ENCODE measurements around the gene MLLT10. TPM values are rescaled to one million over a fixed set of nuclear protein-coding genes. Genes with fewer than 3 reads are reported as not detected.
"Not testable (repeated sequence)": the region's sequence is repeated elsewhere in the genome, so short reads cannot be mapped to it uniquely, and the experiment has no call there.

MLLT10 gene
- total RNA-seq, 1 experiment from 2014 or later, result 83.6 TPM

DNA sequence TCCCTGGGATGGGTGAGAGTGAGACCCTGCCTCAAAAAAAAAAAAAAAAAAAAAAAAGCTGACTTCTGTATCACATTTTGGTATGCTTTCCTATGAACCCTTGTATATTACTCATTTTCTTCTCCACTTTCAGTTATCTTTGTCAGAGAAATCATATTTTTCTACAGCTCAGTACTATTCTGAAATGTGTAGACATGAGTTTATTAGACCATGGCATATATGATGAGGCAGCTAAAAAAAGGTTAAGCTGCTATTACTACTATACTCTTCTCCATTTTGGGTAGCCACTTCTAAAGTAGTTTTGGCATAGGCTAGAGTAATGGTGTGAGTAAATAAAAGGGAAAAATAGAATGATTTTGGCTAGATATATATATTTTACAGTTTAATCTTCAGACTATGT is 53.4 kb downstream of the MLLT10 start:
- Histone ChIP-seq H3K4me1 (ENCODE audit: low read length) (no peaks in the 10 kb centered on the region), H3K36me3 (ENCODE audit: insufficient read depth, low read length) (peaks cover 20% of the 10 kb centered on the region), H3K9ac (ENCODE audit: low read length) (no peak overlapping the region), H4K20me1 (ENCODE audit: insufficient read depth, low read depth, low read length) (no peaks in the 10 kb centered on the region), H3K4me3 (ENCODE audit: low read length) (no peak overlapping the region), H3K79me2 (ENCODE audit: low read length) (peaks cover 90% of the 10 kb centered on the region), H3K27me3 (ENCODE audit: low read length) (no peaks in the 10 kb centered on the region), H3K9me3 (ENCODE audit: low read length) (no peaks in the 10 kb centered on the region), H3K27ac (ENCODE audit: low read length) (no peak overlapping the region), H3K4me2 (ENCODE audit: low read depth, low read length, poor library complexity, severe bottlenecking) (no peak overlapping the region), H2AFZ (ENCODE audit: low read length) (no peak overlapping the region), H3K9me2 (replicated peaks; ENCODE audit: insufficient read depth, low read length) (no peaks in the 10 kb centered on the region)
- DNase-seq, result no peak

DNA sequence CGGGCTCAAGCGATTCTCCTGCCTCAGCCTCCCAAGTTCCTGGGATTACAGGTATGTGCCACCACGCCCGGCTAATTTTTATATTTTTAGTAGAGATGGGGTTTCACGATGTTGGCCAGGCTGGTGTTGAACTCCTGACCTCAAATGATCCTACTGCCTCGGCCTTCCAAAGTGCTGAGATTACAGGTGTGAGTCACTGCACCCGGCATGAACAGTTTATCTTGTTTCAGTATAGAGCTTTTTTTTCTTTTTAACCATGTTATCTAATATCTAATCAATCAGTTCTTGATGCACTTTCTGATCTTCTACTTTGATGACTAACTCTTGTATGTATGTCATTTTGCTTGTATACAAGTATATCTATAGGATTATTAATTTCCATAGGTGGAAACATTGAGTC is 54.1 kb downstream of the MLLT10 start:
- not testable (repeated sequence) for H3K9ac ChIP-seq (ENCODE audit: low read length); H3K27ac ChIP-seq (ENCODE audit: low read length); H3K4me2 ChIP-seq (ENCODE audit: low read depth, low read length, poor library complexity, severe bottlenecking); DNase-seq; H4K20me1 ChIP-seq (ENCODE audit: insufficient read depth, low read depth, low read length); H2AFZ ChIP-seq (ENCODE audit: low read length); H3K4me3 ChIP-seq (ENCODE audit: low read length); H3K9me3 ChIP-seq (ENCODE audit: low read length); H3K9me2 ChIP-seq (replicated peaks; ENCODE audit: insufficient read depth, low read length); H3K27me3 ChIP-seq (ENCODE audit: low read length); H3K4me1 ChIP-seq (ENCODE audit: low read length)
- H3K36me3 ChIP-seq (ENCODE audit: insufficient read depth, low read length), result peaks cover 20% of the 10 kb centered on the region
- H3K79me2 ChIP-seq (ENCODE audit: low read length), result peaks cover 90% of the 10 kb centered on the region

DNA sequence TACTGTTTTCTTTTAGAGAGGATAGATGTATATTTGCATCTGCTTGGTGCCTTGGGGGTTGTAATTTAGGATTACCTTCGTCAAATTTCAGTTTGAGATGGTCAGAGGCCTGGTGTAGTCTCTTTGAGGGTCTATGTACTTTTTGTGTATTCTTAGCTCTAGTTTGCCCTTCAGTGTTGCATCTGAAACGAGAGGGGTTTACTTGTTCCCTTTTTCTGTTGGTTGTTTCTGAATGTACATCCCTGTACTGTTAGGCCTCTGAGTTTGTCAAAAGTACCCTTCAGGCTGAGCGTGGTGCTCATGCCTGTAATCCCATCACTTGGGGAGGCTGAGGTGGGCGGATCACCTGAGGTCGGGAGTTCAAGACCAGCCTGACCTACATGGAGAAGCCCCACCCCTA is 60.0 kb downstream of the MLLT10 start:
- peaks cover 89% of the 10 kb centered on the region for H3K79me2 ChIP-seq (ENCODE audit: low read length)
- no peak overlapping the region for H2AFZ ChIP-seq (ENCODE audit: low read length)

DNA sequence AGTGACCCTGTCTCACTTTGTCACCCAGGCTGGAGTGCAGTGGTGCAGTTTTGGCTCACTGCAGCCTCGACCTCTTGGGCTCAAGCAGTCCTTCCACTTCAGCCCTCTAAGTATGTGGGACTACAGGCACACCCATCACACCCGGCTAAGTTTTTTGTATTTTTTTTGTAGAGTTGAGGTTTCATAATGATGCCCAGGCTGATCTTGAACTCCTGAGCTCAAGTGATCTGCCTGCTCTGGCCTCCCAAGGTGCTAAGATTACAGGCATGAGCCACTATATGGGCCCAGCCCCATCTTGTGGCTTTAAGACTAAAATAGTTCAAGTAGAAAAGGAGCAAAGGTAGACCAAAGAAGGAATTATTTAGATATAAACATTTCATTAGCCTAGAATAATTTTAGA is 65.5 kb downstream of the MLLT10 start:
- Histone ChIP-seq H3K27me3 (ENCODE audit: low read length) (no peaks in the 10 kb centered on the region), H3K4me3 (ENCODE audit: low read length) (no peak overlapping the region), H3K79me2 (ENCODE audit: low read length) (peaks cover 89% of the 10 kb centered on the region), H3K27ac (ENCODE audit: low read length) (no peak overlapping the region), H3K4me2 (ENCODE audit: low read depth, low read length, poor library complexity, severe bottlenecking) (no peak overlapping the region), H2AFZ (ENCODE audit: low read length) (no peak overlapping the region), H3K9me3 (ENCODE audit: low read length) (no peaks in the 10 kb centered on the region), H3K9me2 (replicated peaks; ENCODE audit: insufficient read depth, low read length) (no peaks in the 10 kb centered on the region), H3K9ac (ENCODE audit: low read length) (no peak overlapping the region), H4K20me1 (ENCODE audit: insufficient read depth, low read depth, low read length) (no peaks in the 10 kb centered on the region), H3K36me3 (ENCODE audit: insufficient read depth, low read length) (0 out of 2 replicates have a peak, but pooled peaks cover 3% of the 10 kb centered on the region), H3K4me1 (ENCODE audit: low read length) (no peaks in the 10 kb centered on the region)
- DNase-seq, result no peak

More for the DNA sequence above, 60.0 kb downstream of the MLLT10 start:
- Histone ChIP-seq H3K4me3 (ENCODE audit: low read length) (no peak overlapping the region), H3K9me2 (replicated peaks; ENCODE audit: insufficient read depth, low read length) (no peaks in the 10 kb centered on the region), H3K9me3 (ENCODE audit: low read length) (no peaks in the 10 kb centered on the region), H4K20me1 (ENCODE audit: insufficient read depth, low read depth, low read length) (no peaks in the 10 kb centered on the region), H3K27ac (ENCODE audit: low read length) (no peak overlapping the region), H3K4me2 (ENCODE audit: low read depth, low read length, poor library complexity, severe bottlenecking) (no peak overlapping the region), H3K4me1 (ENCODE audit: low read length) (peaks cover 4% of the 10 kb centered on the region), H3K36me3 (ENCODE audit: insufficient read depth, low read length) (peaks cover 9% of the 10 kb centered on the region), H3K9ac (ENCODE audit: low read length) (no peak overlapping the region), H3K27me3 (ENCODE audit: low read length) (no peaks in the 10 kb centered on the region)
- DNase-seq, result no peak

DNA sequence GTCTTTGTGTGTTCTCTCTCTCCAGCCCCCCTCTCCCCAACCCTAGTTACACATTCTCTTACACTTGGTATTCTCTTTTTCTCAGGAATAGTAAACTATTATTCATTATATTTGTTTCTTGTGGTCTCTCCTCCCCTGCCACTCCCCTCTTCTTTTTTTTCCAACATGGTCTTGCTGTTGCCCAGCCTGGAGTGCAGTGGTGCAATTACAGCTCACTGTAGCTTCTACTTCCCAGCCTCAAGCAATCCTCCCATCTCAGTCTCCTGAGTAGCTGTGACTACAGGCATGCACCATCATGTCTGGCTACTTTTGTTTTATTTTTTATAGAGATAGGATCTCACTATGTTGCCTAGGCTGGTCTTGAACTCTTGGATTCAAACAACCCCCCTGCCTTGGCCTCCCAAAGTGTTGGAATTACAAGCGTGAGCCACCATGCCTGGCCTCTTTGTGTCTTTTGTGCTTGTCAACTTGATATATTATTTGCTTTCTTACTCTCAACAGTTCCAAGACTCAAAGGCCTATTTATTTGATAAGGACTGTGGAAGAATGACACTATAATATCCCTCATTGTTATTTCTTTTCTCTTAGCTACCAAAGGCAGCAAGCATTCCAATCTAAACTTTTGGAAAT is 66.9 kb downstream of the MLLT10 start:
- Histone ChIP-seq H3K4me3 (ENCODE audit: low read length) (no peak overlapping the region), H3K36me3 (ENCODE audit: insufficient read depth, low read length) (no peaks in the 10 kb centered on the region), H3K9ac (ENCODE audit: low read length) (no peak overlapping the region), H3K27ac (ENCODE audit: low read length) (no peak overlapping the region), H4K20me1 (ENCODE audit: insufficient read depth, low read depth, low read length) (no peaks in the 10 kb centered on the region), H3K9me2 (replicated peaks; ENCODE audit: insufficient read depth, low read length) (no peaks in the 10 kb centered on the region), H3K9me3 (ENCODE audit: low read length) (no peaks in the 10 kb centered on the region), H2AFZ (ENCODE audit: low read length) (no peak overlapping the region), H3K79me2 (ENCODE audit: low read length) (peaks cover 86% of the 10 kb centered on the region), H3K4me2 (ENCODE audit: low read depth, low read length, poor library complexity, severe bottlenecking) (no peak overlapping the region), H3K4me1 (ENCODE audit: low read length) (no peaks in the 10 kb centered on the region), H3K27me3 (ENCODE audit: low read length) (no peaks in the 10 kb centered on the region)
- no peak for DNase-seq

DNA sequence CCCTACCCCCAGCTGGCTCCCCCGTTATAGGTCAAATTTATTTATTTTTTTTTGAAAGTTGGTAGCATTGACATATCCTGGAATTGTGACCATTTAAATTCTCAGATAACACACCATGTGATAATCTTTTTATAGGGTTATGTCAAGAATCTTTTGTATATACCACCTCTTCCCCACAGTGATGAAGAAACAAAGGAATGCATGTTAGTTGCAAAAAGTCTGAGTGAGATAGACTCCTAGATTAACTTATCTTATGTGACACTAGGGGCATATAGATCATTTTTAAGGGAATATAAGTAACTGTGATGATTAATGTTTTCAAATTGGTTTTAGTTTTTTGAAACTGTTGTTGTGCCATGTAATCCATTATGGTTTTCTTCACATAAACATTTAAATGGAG is 68.3 kb downstream of the MLLT10 start:
- no peak overlapping the region for H2AFZ ChIP-seq (ENCODE audit: low read length)
- H3K4me1 ChIP-seq (ENCODE audit: low read length), result no peaks in the 10 kb centered on the region
- no peak for DNase-seq
- H3K9me3 ChIP-seq (ENCODE audit: low read length), result no peaks in the 10 kb centered on the region
- H3K4me2 ChIP-seq (ENCODE audit: low read depth, low read length, poor library complexity, severe bottlenecking), result no peak overlapping the region
- no peaks in the 10 kb centered on the region for H3K36me3 ChIP-seq (ENCODE audit: insufficient read depth, low read length)
- no peaks in the 10 kb centered on the region for H4K20me1 ChIP-seq (ENCODE audit: insufficient read depth, low read depth, low read length)
- no peak overlapping the region for H3K4me3 ChIP-seq (ENCODE audit: low read length)
- no peak overlapping the region for H3K9ac ChIP-seq (ENCODE audit: low read length)
- H3K79me2 ChIP-seq (ENCODE audit: low read length), result peaks cover 87% of the 10 kb centered on the region
- H3K27ac ChIP-seq (ENCODE audit: low read length), result no peak overlapping the region
- H3K9me2 ChIP-seq (replicated peaks; ENCODE audit: insufficient read depth, low read length), result no peaks in the 10 kb centered on the region
- no peaks in the 10 kb centered on the region for H3K27me3 ChIP-seq (ENCODE audit: low read length)

DNA sequence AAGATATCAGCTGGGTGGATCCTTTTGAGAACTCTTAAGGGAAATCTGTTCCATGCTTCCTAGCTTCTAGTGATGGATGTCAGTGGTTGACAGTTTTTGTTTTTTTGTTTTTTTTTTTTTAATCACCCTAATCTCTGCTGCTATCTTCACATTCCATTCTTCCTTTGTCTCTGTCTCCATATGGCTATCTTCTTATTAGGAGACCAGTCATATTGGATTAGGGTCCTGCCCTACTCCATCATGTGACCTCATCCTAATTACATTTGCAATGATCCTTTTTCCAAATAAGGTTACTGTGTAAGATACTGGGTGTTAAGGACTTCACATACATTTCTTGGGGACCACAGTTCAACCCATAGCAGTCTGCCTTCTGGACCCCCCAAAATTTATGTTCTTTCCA is 69.7 kb downstream of the MLLT10 start:
- Histone ChIP-seq H3K4me2 (ENCODE audit: low read depth, low read length, poor library complexity, severe bottlenecking) (no peak overlapping the region), H3K9me3 (ENCODE audit: low read length) (no peaks in the 10 kb centered on the region), H3K9ac (ENCODE audit: low read length) (no peak overlapping the region), H2AFZ (ENCODE audit: low read length) (no peak overlapping the region), H3K79me2 (ENCODE audit: low read length) (peaks cover 87% of the 10 kb centered on the region), H3K9me2 (replicated peaks; ENCODE audit: insufficient read depth, low read length) (no peaks in the 10 kb centered on the region), H3K4me1 (ENCODE audit: low read length) (no peaks in the 10 kb centered on the region), H3K27me3 (ENCODE audit: low read length) (no peaks in the 10 kb centered on the region), H3K27ac (ENCODE audit: low read length) (no peak overlapping the region), H4K20me1 (ENCODE audit: insufficient read depth, low read depth, low read length) (no peaks in the 10 kb centered on the region), H3K4me3 (ENCODE audit: low read length) (no peak overlapping the region), H3K36me3 (ENCODE audit: insufficient read depth, low read length) (no peaks in the 10 kb centered on the region)
- no peak for DNase-seq

DNA sequence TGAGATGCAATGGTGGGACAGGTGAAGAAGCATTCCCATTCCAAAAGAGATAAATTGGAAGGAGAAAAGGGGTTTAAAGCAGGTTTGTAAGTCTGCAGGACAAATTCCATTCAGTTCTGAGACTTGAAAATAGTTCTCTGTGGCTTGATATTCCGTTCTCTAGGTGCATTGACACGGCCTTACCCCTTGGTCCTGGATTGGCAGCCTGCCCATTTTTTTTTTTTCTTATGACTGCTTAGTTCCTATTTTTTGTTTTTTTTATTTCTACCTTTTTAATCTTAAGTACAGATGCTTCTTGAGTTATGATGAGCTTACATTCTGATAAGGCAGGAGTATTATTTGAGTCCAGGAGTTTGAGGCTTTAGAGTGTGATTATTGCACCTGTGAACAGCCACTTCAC is 70.6 kb downstream of the MLLT10 start:
- no peaks in the 10 kb centered on the region for H3K9me2 ChIP-seq (replicated peaks; ENCODE audit: insufficient read depth, low read length)
- H3K9me3 ChIP-seq (ENCODE audit: low read length), result no peaks in the 10 kb centered on the region
- peak; percentile 66 for DNase-seq
- H3K4me2 ChIP-seq (ENCODE audit: low read depth, low read length, poor library complexity, severe bottlenecking), result no peak overlapping the region
- H4K20me1 ChIP-seq (ENCODE audit: insufficient read depth, low read depth, low read length), result no peaks in the 10 kb centered on the region
- H3K27ac ChIP-seq (ENCODE audit: low read length), result no peak overlapping the region
- H3K36me3 ChIP-seq (ENCODE audit: insufficient read depth, low read length), result no peaks in the 10 kb centered on the region
- no peaks in the 10 kb centered on the region for H3K4me1 ChIP-seq (ENCODE audit: low read length)
- no peak overlapping the region for H3K9ac ChIP-seq (ENCODE audit: low read length)
- no peak overlapping the region for H3K4me3 ChIP-seq (ENCODE audit: low read length)
- no peaks in the 10 kb centered on the region for H3K27me3 ChIP-seq (ENCODE audit: low read length)
- H2AFZ ChIP-seq (ENCODE audit: low read length), result no peak overlapping the region
- peaks cover 90% of the 10 kb centered on the region for H3K79me2 ChIP-seq (ENCODE audit: low read length)

Data from Karpas-422 (cell line).